H1 (cell line): ENCODE results near the gene HMGXB3.

Experiments
- CBX5 ChIP-seq: fragments of 300-800, 300-1000 bp; sonication (generic); IDR thresholded peaks from 2 replicates; pipeline ENCODE4 v1.7.1; 2016; ENCODE audit warnings: antibody characterized with exemption, low read length, low read depth
- CTCF ChIP-seq, 3 experiments: IDR thresholded peaks; 1 replicate in 2 of 3; 2 replicates in 1 of 3; pipeline versions ENCODE4 v1.5.1 to v1.6.1; 2011; ENCODE audit warnings: low read length in 3 of 3, mild to moderate bottlenecking in 3 of 3, inconsistent platforms in 2 of 3, low read depth in 1 of 3, moderate library complexity in 1 of 3; ENCODE audit not compliant: insufficient read depth in 1 of 3; ENCODE audit errors: control extremely low read depth in 1 of 3
- FOSL1 ChIP-seq: IDR thresholded peaks from 2 replicates; pipeline ENCODE4 v1.6.1; 2011; ENCODE audit warnings: mild to moderate bottlenecking, low read depth, low read length, moderate library complexity; ENCODE audit not compliant: insufficient read depth
- POU5F1 ChIP-seq: IDR thresholded peaks from 2 replicates; pipeline ENCODE4 v1.6.1; 2011; ENCODE audit warnings: low read depth, mild to moderate bottlenecking, low read length, moderate library complexity
- YY1 ChIP-seq: IDR thresholded peaks from 2 replicates; pipeline ENCODE4 v1.6.1; 2011; ENCODE audit warnings: low read depth, mild to moderate bottlenecking, low read length
- TF ChIP-seq, protein P1 (sequence below): IDR thresholded peaks from 2 replicates; pipeline ENCODE4 v1.6.1; 2011; ENCODE audit warnings: low read depth, mild to moderate bottlenecking, low read length; ENCODE audit not compliant: insufficient read depth

DNA sequence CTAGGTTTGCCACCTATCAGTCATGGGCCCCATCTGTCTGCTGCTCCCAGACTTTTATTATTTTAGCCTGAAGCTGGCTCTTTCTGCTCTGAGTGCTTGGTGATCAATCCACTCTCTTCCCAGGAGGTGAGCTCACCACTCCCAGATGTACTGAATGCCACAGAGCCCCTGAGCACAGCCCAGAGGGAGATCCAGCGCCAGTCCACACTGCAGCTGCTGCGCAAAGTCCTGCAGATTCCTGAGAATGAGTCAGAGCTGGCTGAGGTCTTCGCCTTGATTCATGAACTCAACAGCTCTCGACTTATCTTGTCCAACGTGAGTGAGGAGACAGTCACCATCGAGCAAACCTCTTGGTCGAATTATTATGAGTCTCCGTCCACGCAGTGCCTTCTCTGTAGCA lies 36.0 kb downstream of the HMGXB3 start:
- no peak for TF ChIP-seq FOSL1
- TF ChIP-seq POU5F1 = no peak
- TF ChIP-seq CBX5 = no peak
- no peak for TF ChIP-seq YY1
- no peak for TF ChIP-seq CTCF (IDR thresholded peaks at IDR 0.05; ENCODE audit: control extremely low read depth in 1 of 3, insufficient read depth in 1 of 3, low read depth in 1 of 3, low read length in 3 of 3)
- TF ChIP-seq, protein P1, sequence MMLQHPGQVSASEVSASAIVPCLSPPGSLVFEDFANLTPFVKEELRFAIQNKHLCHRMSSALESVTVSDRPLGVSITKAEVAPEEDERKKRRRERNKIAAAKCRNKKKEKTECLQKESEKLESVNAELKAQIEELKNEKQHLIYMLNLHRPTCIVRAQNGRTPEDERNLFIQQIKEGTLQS = no peak
